Endometrium (tissue), 2 donors: Measurements from ENCODE around the gene FOXA2.

Experiments used
- FAIRE-seq: peaks from 2 replicates; lab custom pipeline; 2012; peaks lifted over from hg19 to GRCh38; lab: Jason Lieb, UNC
- donor health status: control.
- donor health status: control.

Gene FOXA2

GRCh38 chr20:22536956-22537756 is 47.2 kb downstream of the FOXA2 start:
- no peak for FAIRE-seq

GRCh38 chr20:22536141-22536828 is 48.1 kb downstream of the FOXA2 start:
- no peak for FAIRE-seq

GRCh38 chr20:22535483-22535882 is 48.9 kb downstream of the FOXA2 start:
- FAIRE-seq: no peak

DNA sequence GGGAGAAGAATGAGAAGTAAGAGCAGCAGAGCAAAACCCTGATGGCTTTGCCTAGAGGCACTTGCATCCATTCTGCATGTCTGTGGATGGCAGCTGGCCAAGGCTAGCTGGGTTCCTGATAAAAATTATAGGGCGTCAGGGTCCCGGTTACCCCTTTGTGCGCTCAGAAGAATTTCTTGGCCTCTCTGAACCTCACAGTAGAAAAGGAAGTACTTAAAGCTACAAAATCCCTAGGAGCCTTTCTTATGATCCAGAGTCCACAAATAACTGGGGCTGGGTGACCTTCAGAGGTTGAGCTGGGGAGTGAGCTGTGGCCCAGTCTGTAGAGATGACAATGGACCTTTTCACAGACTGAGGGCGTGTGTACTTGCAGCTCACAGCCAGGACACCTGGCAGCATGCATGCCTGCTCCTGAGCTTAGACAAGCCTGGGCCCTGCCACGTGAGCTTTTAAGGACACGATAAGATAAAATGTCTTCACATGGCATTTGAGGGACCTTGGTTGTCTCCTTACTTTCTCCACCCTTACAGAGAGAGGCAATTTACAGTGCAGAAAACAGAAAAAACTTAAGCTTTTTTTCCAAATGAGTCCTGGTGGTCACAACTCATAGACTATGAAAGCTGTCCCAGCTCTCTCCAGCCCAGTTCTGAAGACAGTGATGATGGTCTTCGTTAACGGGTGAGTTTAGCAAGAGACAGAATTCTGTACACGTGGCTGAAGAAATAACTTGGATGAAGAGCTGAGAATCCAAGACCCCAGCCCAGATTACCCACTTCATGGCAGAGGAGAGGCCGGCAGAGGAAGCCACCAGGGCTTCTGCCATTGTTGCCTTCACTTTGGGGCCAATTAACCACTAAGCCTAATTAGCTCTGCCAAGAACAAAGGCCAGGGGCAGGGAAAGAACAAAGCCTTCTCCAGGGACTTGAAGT is 50.3 kb downstream of the FOXA2 start:
- FAIRE-seq: no peak

- FAIRE-seq: no peak
These were observed 51.8 kb downstream of the FOXA2 start for GRCh38 chr20:22532598-22532997.

GRCh38 chr20:22531756-22532155 is 52.6 kb downstream of the FOXA2 start:
- FAIRE-seq: no peak

DNA sequence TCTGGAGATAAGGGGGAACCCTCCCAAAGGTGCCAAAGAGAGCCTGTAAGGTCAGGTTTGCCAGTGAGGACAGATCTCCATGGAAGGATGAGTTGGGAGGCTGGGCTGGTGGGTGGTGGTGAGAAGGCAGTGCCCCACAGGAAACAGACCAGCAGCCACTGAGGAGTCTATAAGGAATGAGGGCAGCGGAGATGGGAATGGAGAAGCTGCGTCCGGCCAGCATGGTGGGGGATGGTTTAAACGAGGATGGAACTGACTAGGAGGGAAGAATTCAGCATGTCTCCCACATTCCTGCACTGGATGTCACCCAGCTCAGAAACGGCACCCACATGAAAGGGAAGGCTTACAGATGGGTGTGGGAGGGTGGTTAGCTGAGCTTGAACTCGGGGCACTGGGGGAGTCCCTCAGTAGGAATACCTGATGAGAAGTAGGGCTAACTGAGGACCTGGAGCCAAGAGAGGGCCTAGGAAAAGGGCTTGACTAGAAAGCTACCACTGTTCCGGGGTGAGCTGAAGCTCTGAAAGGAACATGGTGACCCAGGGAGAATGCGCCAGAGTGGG is 53.2 kb downstream of the FOXA2 start:
- FAIRE-seq: no peak
